Lower lobe of right lung (tissue), 2 donors: ENCODE results near the gene NMT1. TPM values are rescaled to one million over a fixed set of nuclear protein-coding genes. Genes with fewer than 3 reads are reported as not detected.

ENCODE experiments used
- ATAC-seq, 2 donors: fragments of 200-7000 bp; cut with Tn5 transposase; one replicate each; pipeline ENCODE4 v1.9.1; 2020 to 2022; ENCODE audit warnings: mild to moderate bottlenecking in 2 of 2, moderate library complexity in 2 of 2
- DNase-seq: peaks from one replicate; pipeline ENCODE4 v3.0.0-alpha.2; 2020
- H3K27ac ChIP-seq: fragments of 200-600 bp; one replicate; pipeline ENCODE4 v1.8.0; 2022
- H3K27me3 ChIP-seq: fragments of 200-600 bp; one replicate; pipeline ENCODE4 v1.8.0; 2022; ENCODE audit warnings: low read depth
- H3K36me3 ChIP-seq: fragments of 200-600 bp; one replicate; pipeline ENCODE4 v1.8.0; 2022; ENCODE audit warnings: mild to moderate bottlenecking
- H3K4me1 ChIP-seq: fragments of 200-600 bp; one replicate; pipeline ENCODE4 v1.8.0; 2022
- H3K4me3 ChIP-seq: fragments of 200-600 bp; one replicate; pipeline ENCODE4 v1.8.0; 2022; ENCODE audit warnings: mild to moderate bottlenecking
- H3K9me3 ChIP-seq: fragments of 200-600 bp; one replicate; pipeline ENCODE4 v1.8.0; 2022
- CTCF ChIP-seq: fragments of 200-600 bp; IDR thresholded peaks from one replicate; pipeline ENCODE4 v1.8.0; 2022; ENCODE audit warnings: antibody characterized with exemption, mild to moderate bottlenecking
- intact Hi-C: fragments of 100-400 bp; cut with DNase I; formaldehyde crosslinking; loops from one replicate; pipeline ENCODE4 v1.11.0; 2022
- microRNA-seq: library from miRNA; unstranded; fragments of <30 nt; microRNA quantifications from one replicate; pipeline ENCODE4 v1.2.0, GENCODE V29; 2020; ENCODE audit warnings: borderline number of aligned reads
- total RNA-seq: library from RNA; stranded (reverse); fragmentation: NEBNext Ultra II Directional; extraction: Animal tissue kit (Norgen Biotek cat#: 25700); gene quantifications from one replicate; pipeline ENCODE4 v1.2.1, GENCODE V29; 2021
- donor health status: DM: no; HTN: yes; CAD: no; lungs with severe emphysema.

Gene NMT1
- total RNA-seq, 1 donor from 2014 or later, result 117 TPM

GRCh38 chr17:45150911-45151809 is 90.0 kb downstream of the NMT1 start:
- DNase-seq (no peak), ATAC-seq (no peak)
- H3K4me1 ChIP-seq, result peaks cover 52% of the 10 kb centered on the region
- H3K9me3 ChIP-seq, result no peaks in the 10 kb centered on the region
- no peaks in the 10 kb centered on the region for H3K36me3 ChIP-seq
- peak overlapping the region; percentile 71 for H3K4me3 ChIP-seq
- H3K27me3 ChIP-seq, result no peaks in the 10 kb centered on the region
- TF ChIP-seq CTCF, result no peak
- H3K27ac ChIP-seq, result peak overlapping the region; percentile 14
- intact Hi-C loops, result no loop called here

DNA sequence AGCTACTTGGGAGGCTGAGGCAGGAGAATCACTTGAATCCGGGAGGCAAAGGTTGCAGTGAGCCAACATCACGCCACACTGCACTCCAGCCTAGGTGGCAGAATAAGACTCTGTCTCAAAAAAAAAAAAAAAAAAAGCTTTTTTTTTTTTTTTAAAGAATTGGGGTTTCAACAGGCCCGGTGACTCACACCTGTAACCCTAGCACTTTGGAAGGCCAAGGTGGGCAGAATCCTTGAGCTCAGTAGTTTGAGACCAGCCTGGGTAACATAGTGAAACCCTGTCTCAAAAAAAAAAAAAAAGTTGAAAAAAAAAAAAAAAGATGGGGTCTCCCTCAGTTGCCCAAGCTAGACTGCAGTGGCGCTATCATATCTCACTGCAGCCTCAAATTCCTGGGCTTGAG is 93.9 kb downstream of the NMT1 start:
- TF ChIP-seq CTCF, result no peak
- intact Hi-C loops, result no loop called here
- ATAC-seq (no peak), DNase-seq (no peak)
- Histone ChIP-seq H3K4me1 (peaks cover 80% of the 10 kb centered on the region), H3K27ac (peak overlapping the region; percentile 43), H3K4me3 (no peak overlapping the region), H3K27me3 (no peaks in the 10 kb centered on the region), H3K9me3 (no peaks in the 10 kb centered on the region), H3K36me3 (no peaks in the 10 kb centered on the region)

- Histone ChIP-seq H3K27me3 (no peaks in the 10 kb centered on the region), H3K9me3 (no peaks in the 10 kb centered on the region), H3K4me1 (peaks cover 79% of the 10 kb centered on the region), H3K4me3 (no peak overlapping the region), H3K27ac (peak overlapping the region; percentile 43), H3K36me3 (no peaks in the 10 kb centered on the region)
- DNase-seq, result no peak
- intact Hi-C loops, result no loop called here
- ATAC-seq, result peak; percentile 1 to 18
- no peak for TF ChIP-seq CTCF
These were observed 94.4 kb downstream of the NMT1 start for GRCh38 chr17:45155483-45155882.

- ATAC-seq, result peak; percentile 59 to 71
- H3K27ac ChIP-seq, result peak overlapping the region; percentile 43
These were observed 95.1 kb downstream of the NMT1 start for GRCh38 chr17:45156242-45156641.

More at GRCh38 chr17:45156242-45156641, 95.1 kb downstream of the NMT1 start:
- Histone ChIP-seq H3K4me1 (peaks cover 71% of the 10 kb centered on the region), H3K36me3 (no peaks in the 10 kb centered on the region), H3K9me3 (no peaks in the 10 kb centered on the region), H3K27me3 (no peaks in the 10 kb centered on the region), H3K4me3 (no peak overlapping the region)
- no peak for DNase-seq
- intact Hi-C loops, result no loop called here
- TF ChIP-seq CTCF, result no peak

Small RNA genes within 50 kb of the gene (microRNA-seq; reads per million reads assigned to microRNA genes)
- gene MIR6784, result not detected

Other genes starting within 250 kb of the NMT1 start
- 18.4 TPM for gene GJC1, start 231.0 kb upstream of the NMT1 start, total RNA-seq
- 22.3 TPM for gene HIGD1B, start 213.4 kb upstream of the NMT1 start, total RNA-seq
- gene EFTUD2, start 161.9 kb upstream of the NMT1 start, total RNA-seq, result 108 TPM
- not detected for gene GFAP, start 145.8 kb upstream of the NMT1 start, total RNA-seq
- 0.89 TPM for gene KIF18B, start 113.5 kb upstream of the NMT1 start, total RNA-seq
- not detected for gene C1QL1, start 93.0 kb upstream of the NMT1 start, total RNA-seq
- 20.1 TPM for gene DCAKD, start 9.7 kb upstream of the NMT1 start, total RNA-seq
- gene PLCD3, start 71.2 kb downstream of the NMT1 start, total RNA-seq, result 38.3 TPM
- gene ACBD4, start 74.4 kb downstream of the NMT1 start, total RNA-seq, result 16.6 TPM
- 33.9 TPM for gene HEXIM1, start 87.2 kb downstream of the NMT1 start, total RNA-seq
- 6.4 TPM for gene HEXIM2, start 100.6 kb downstream of the NMT1 start, total RNA-seq
- gene FMNL1, start 160.6 kb downstream of the NMT1 start, total RNA-seq, result 87.0 TPM
- gene SPATA32, start 200.8 kb downstream of the NMT1 start, total RNA-seq, result not detected